A549 (cell line): Measurements from ENCODE around the gene CABP4. TPM values are rescaled to one million over a fixed set of nuclear protein-coding genes. Genes with fewer than 3 reads are reported as not detected.

Source experiments
- ATAC-seq, 2 experiments: fragments of 200-7000 bp in 1 of 2; fragments of >200 bp in 1 of 2; cut with Nextera tagmentation in 1 of 2; cut with Tn5 transposase in 1 of 2; 3 replicates each; pipeline versions ENCODE4 v1.8.0 to v1.9.1; 2018 to 2020; ENCODE audit warnings: mild to moderate bottlenecking in 1 of 2, moderate library complexity in 1 of 2
- CTCF ChIA-PET: fragments of 300-600 bp; sonication (Branson Sonifier 250); formaldehyde crosslinking; extraction: SDS; loops from one replicate; lab custom pipeline; 2021; ENCODE audit warnings: antibody characterized with exemption, inconsistent platforms; lab: Yijun Ruan, JAX
- POLR2A ChIA-PET: fragments of 350-600 bp; formaldehyde crosslinking; extraction: SDS; loops from one replicate; lab custom pipeline; 2021; ENCODE audit warnings: antibody characterized with exemption, inconsistent platforms; lab: Yijun Ruan, JAX
- DNase-seq, 2 experiments: peaks; one replicate each; pipeline versions ENCODE4 v3.0.0 to v3.0.0-alpha.2; 2011 to 2016; ENCODE audit warnings: low read depth in 1 of 2, low spot score in 1 of 2
- FAIRE-seq: peaks from 2 replicates; lab custom pipeline; 2011; peaks lifted over from hg19 to GRCh38; lab: Jason Lieb, UNC
- H3K27ac ChIP-seq, 2 experiments: fragments of >200 bp; sonication (Bioruptor Twin); formaldehyde crosslinking; 3 replicates each; pipeline ENCODE4 v1.5.1; 2016 to 2017
- H3K4me1 ChIP-seq: fragments of >200 bp; sonication (Bioruptor Twin); formaldehyde crosslinking; 3 replicates; pipeline ENCODE4 v1.6.1; 2016
- H3K4me2 ChIP-seq: fragments of >200 bp; sonication (Bioruptor Twin); formaldehyde crosslinking; 3 replicates; pipeline ENCODE4 v1.6.1; 2016
- H3K4me3 ChIP-seq: fragments of >200 bp; sonication (Bioruptor Twin); formaldehyde crosslinking; 3 replicates; pipeline ENCODE4 v1.5.1; 2016
- H3K9me3 ChIP-seq: fragments of >200 bp; sonication (Bioruptor Twin); formaldehyde crosslinking; 3 replicates; pipeline ENCODE4 v1.6.1; 2016
- BCL3 ChIP-seq: fragments of >200 bp; sonication (Bioruptor Twin); formaldehyde crosslinking; IDR thresholded peaks from 3 replicates; pipeline ENCODE4 v1.6.1; 2016
- BHLHE40 ChIP-seq: IDR thresholded peaks from 2 replicates; pipeline ENCODE4 v1.6.1; 2012; ENCODE audit warnings: low read depth, low read length, inconsistent platforms
- CEBPB ChIP-seq, 2 experiments: fragments of >200 bp in 1 of 2; sonication (Bioruptor Twin) in 1 of 2; formaldehyde crosslinking in 1 of 2; IDR thresholded peaks; 2 replicates each; pipeline ENCODE4 v1.6.1; 2012 to 2016
- CTCF ChIP-seq: fragments of >200 bp; sonication (Bioruptor Twin); formaldehyde crosslinking; IDR thresholded peaks from 3 replicates; pipeline ENCODE4 v1.5.1; 2016
- E2F6 ChIP-seq: IDR thresholded peaks from 2 replicates; pipeline ENCODE4 v1.6.1; 2012; ENCODE audit warnings: low read depth, borderline replicate concordance
- EHF ChIP-seq: fragments of 250-450 bp; sonication (Bioruptor Pico); IDR thresholded peaks from 2 replicates; pipeline ENCODE4 v1.5.0; 2020; ENCODE audit warnings: mild to moderate bottlenecking
- EHMT2 ChIP-seq: fragments of 200-600 bp; sonication (generic); IDR thresholded peaks from 2 replicates; pipeline ENCODE4 v1.6.1; 2016; ENCODE audit warnings: antibody characterized with exemption, low read depth, mild to moderate bottlenecking, moderate library complexity
- EP300 ChIP-seq, 2 experiments: fragments of >200 bp; sonication (Bioruptor Twin); formaldehyde crosslinking; IDR thresholded peaks; 2 replicates in 1 of 2; 3 replicates in 1 of 2; pipeline ENCODE4 v1.6.1; 2016 to 2017
- ESRRA ChIP-seq: fragments of 150-350 bp; IDR thresholded peaks from 2 replicates; pipeline ENCODE4 v1.6.1; 2014; ENCODE audit warnings: mild to moderate bottlenecking, low read length, borderline replicate concordance
- FOSB ChIP-seq: fragments of 250-450 bp; sonication (Bioruptor Pico); IDR thresholded peaks from 2 replicates; pipeline ENCODE4 v1.5.0; 2020; ENCODE audit warnings: mild to moderate bottlenecking, moderate library complexity
- GATA3 ChIP-seq: IDR thresholded peaks from 2 replicates; pipeline ENCODE4 v1.6.1; 2012; ENCODE audit warnings: borderline replicate concordance
- HES2 ChIP-seq: fragments of >200 bp; sonication (Bioruptor Twin); formaldehyde crosslinking; IDR thresholded peaks from 2 replicates; pipeline ENCODE4 v1.6.1; 2016
- HOXA7 ChIP-seq: fragments of 250-450 bp; sonication (Bioruptor Pico); IDR thresholded peaks from 2 replicates; pipeline ENCODE4 v1.5.0; 2020; ENCODE audit warnings: mild to moderate bottlenecking, moderate library complexity
- HOXB13 ChIP-seq: fragments of 250-450 bp; sonication (Bioruptor Pico); IDR thresholded peaks from 2 replicates; pipeline ENCODE4 v1.5.0; 2020; ENCODE audit warnings: low read depth, mild to moderate bottlenecking, moderate library complexity
- HOXB5 ChIP-seq: fragments of 250-450 bp; sonication (Bioruptor Pico); IDR thresholded peaks from 2 replicates; pipeline ENCODE4 v1.5.0; 2020; ENCODE audit warnings: mild to moderate bottlenecking, moderate library complexity
- JUNB ChIP-seq: fragments of >200 bp; sonication (Bioruptor Twin); formaldehyde crosslinking; IDR thresholded peaks from 2 replicates; pipeline ENCODE4 v1.6.1; 2016
- MAZ ChIP-seq: fragments of 150-350 bp; IDR thresholded peaks from 2 replicates; pipeline ENCODE4 v1.6.1; 2014; ENCODE audit warnings: antibody characterized with exemption, low read depth, low read length, borderline replicate concordance
- MYC ChIP-seq: IDR thresholded peaks from 2 replicates; pipeline ENCODE4 v1.6.1; 2012; ENCODE audit warnings: mild to moderate bottlenecking, inconsistent platforms, low read length, improper control_type of control experiment, borderline replicate concordance
- NFE2L2 ChIP-seq: fragments of 150-350 bp; conservative IDR thresholded peaks from 2 replicates; pipeline ENCODE4 v1.6.1; 2014; ENCODE audit warnings: low read length
- NPAS2 ChIP-seq: fragments of 250-450 bp; sonication (Bioruptor Pico); IDR thresholded peaks from 2 replicates; pipeline ENCODE4 v1.8.0; 2022; ENCODE audit warnings: mild to moderate bottlenecking, moderate library complexity, borderline replicate concordance
- RARB ChIP-seq: fragments of 250-450 bp; sonication (Bioruptor Pico); IDR thresholded peaks from 2 replicates; pipeline ENCODE4 v1.8.0; 2021; ENCODE audit warnings: mild to moderate bottlenecking, moderate library complexity
- RCOR1 ChIP-seq: fragments of 150-350 bp; IDR thresholded peaks from 2 replicates; pipeline ENCODE4 v1.6.1; 2014; ENCODE audit warnings: antibody characterized with exemption, low read length, low read depth
- RFX5 ChIP-seq: fragments of 450-650 bp; IDR thresholded peaks from 2 replicates; pipeline ENCODE4 v1.7.1; 2014; ENCODE audit warnings: antibody characterized with exemption, mild to moderate bottlenecking, moderate library complexity
- SREBF2 ChIP-seq: fragments of 450-650 bp; IDR thresholded peaks from 2 replicates; pipeline ENCODE4 v1.6.1; 2014; ENCODE audit warnings: mild to moderate bottlenecking, moderate library complexity
- TFCP2L1 ChIP-seq: fragments of 250-450 bp; sonication (Bioruptor Pico); IDR thresholded peaks from 2 replicates; pipeline ENCODE4 v1.5.0; 2021; ENCODE audit warnings: mild to moderate bottlenecking
- TP53 ChIP-seq: fragments of 250-450 bp; sonication (Bioruptor Pico); IDR thresholded peaks from 2 replicates; pipeline ENCODE4 v1.5.0; 2021; ENCODE audit warnings: mild to moderate bottlenecking, moderate library complexity
- USF2 ChIP-seq: fragments of 450-650 bp; IDR thresholded peaks from 2 replicates; pipeline ENCODE4 v1.6.1; 2014; ENCODE audit warnings: antibody characterized with exemption
- ZC3H11A ChIP-seq: fragments of 450-650 bp; IDR thresholded peaks from 2 replicates; pipeline ENCODE4 v1.6.1; 2014; ENCODE audit warnings: antibody characterized with exemption, mild to moderate bottlenecking
- ZFP36 ChIP-seq: fragments of 450-650 bp; IDR thresholded peaks from 2 replicates; pipeline ENCODE4 v1.6.1; 2014; ENCODE audit warnings: borderline replicate concordance; ENCODE audit not compliant: partially characterized antibody
- ZNF302 ChIP-seq: fragments of 250-450 bp; sonication (Bioruptor Pico); IDR thresholded peaks from 2 replicates; pipeline ENCODE4 v1.9.0; 2021; ENCODE audit warnings: inconsistent platforms, mild to moderate bottlenecking, moderate library complexity
- ZSCAN20 ChIP-seq: fragments of 250-450 bp; sonication (Bioruptor Pico); IDR thresholded peaks from 2 replicates; pipeline ENCODE4 v1.8.0; 2022; ENCODE audit warnings: mild to moderate bottlenecking, moderate library complexity
- WGBS: methylation state at CpG from one replicate; pipeline ENCODE4 v1.1.6; 2017; ENCODE audit errors: missing lambda C conversion rate; 5-methylcytosine and 5-hydroxymethylcytosine counted together
- polyA plus RNA-seq, 4 experiments: library from polyadenylated mRNA; depleted of rRNA in 3 of 4; stranded (reverse); fragments of >200 nt; fragmentation: RNase III in 1 of 4; extraction: RNeasy Plus Mini Kit Qiagen cat#74134 plus additional on column Dnase treatment in 1 of 4; gene quantifications; 2 replicates in 3 of 4; 3 replicates in 1 of 4; pipeline ENCODE4 v1.2.3, GENCODE V29; 2011 to 2017

Gene CABP4
- polyA plus RNA-seq, 2 of the 4 experiments (the other 2 are of a cell fraction) = not detected

GRCh38 chr11:67407688-67408163, 47.4 kb upstream of the CABP4 start:
- FAIRE-seq (no peak), ATAC-seq (no peak), DNase-seq (no peak)
- Histone ChIP-seq H3K4me2 (no peak overlapping the region), H3K27ac (no peak overlapping the region), H3K4me1 (no peaks in the 10 kb centered on the region), H3K9me3 (no peaks in the 10 kb centered on the region), H3K4me3 (no peak overlapping the region)
- ChIA-PET POLR2A (no interaction called here), CTCF (interaction anchor here (0.9 to 1.6 kb wide), 3 partner anchors 25 to 62 kb away, joined by 4 to 5 read pairs (median 4); partner anchors contain the start of gene TMEM134)
- no peak for TF ChIP-seq CTCF
- no peak for TF ChIP-seq HOXB5 (CRISPR knock-in tag)
- TF ChIP-seq NPAS2 (CRISPR knock-in tag) = no peak
- no peak for TF ChIP-seq NFE2L2
- TF ChIP-seq FOSB (CRISPR knock-in tag) = no peak
- no peak for TF ChIP-seq ZC3H11A
- WGBS = 81% methylated on average over 12 of the region's 12 CpGs

GRCh38 chr11:67408437-67409200, 46.5 kb upstream of the CABP4 start:
- POLR2A ChIA-PET = no interaction called here

GRCh38 chr11:67409261-67409666, 45.9 kb upstream of the CABP4 start:
- no peak for ATAC-seq
- TF ChIP-seq ZFP36 (no peak), TFCP2L1 (CRISPR knock-in tag) (no peak), ESRRA (no peak), BHLHE40 (no peak), ZC3H11A (no peak), RFX5 (no peak), ZNF302 (CRISPR knock-in tag) (no peak), JUNB (no peak), GATA3 (no peak), ZSCAN20 (CRISPR knock-in tag) (no peak), MYC (no peak), SREBF2 (no peak), TP53 (CRISPR knock-in tag) (no peak), HOXB13 (CRISPR knock-in tag) (no peak), USF2 (no peak), CEBPB (IDR thresholded peaks at IDR 0.05) (no peak), E2F6 (no peak)

More at GRCh38 chr11:67408437-67409200, 46.5 kb upstream of the CABP4 start:
- Histone ChIP-seq H3K9me3 (no peaks in the 10 kb centered on the region), H3K4me3 (no peak overlapping the region), H3K27ac (no peak overlapping the region), H3K4me2 (no peak overlapping the region), H3K4me1 (0 out of 3 replicates have a peak, but pooled peaks cover 3% of the 10 kb centered on the region)
- CTCF ChIA-PET = interaction anchor here (1.0 to 1.6 kb wide), 2 partner anchors 10 to 26 kb away, joined by 4 to 5 read pairs; no protein-coding TSS in a partner anchor
- no peak for TF ChIP-seq RFX5
- TF ChIP-seq HES2 = no peak
- no peak for TF ChIP-seq EP300 (IDR thresholded peaks at IDR 0.05)
- TF ChIP-seq MAZ = no peak
- no peak for TF ChIP-seq RARB
- no peak for TF ChIP-seq EHF (CRISPR knock-in tag)
- no peak for TF ChIP-seq ESRRA
- TF ChIP-seq HOXA7 (CRISPR knock-in tag) = no peak
- no peak for TF ChIP-seq TFCP2L1 (CRISPR knock-in tag)
- no peak for TF ChIP-seq GATA3
- no peak for TF ChIP-seq NFE2L2
- no peak for TF ChIP-seq EHMT2
- TF ChIP-seq BCL3 = no peak
- TF ChIP-seq RCOR1 = no peak
- ATAC-seq (no peak), FAIRE-seq (no peak), DNase-seq (no peak)
- WGBS = 77% methylated on average over 10 of the region's 18 CpGs

More at GRCh38 chr11:67409261-67409666, 45.9 kb upstream of the CABP4 start:
- ChIA-PET CTCF (interaction anchor here (1.0 kb wide), 1 partner anchor 9 kb away, joined by 4 read pairs; no protein-coding TSS in a partner anchor), POLR2A (no interaction called here)
- Histone ChIP-seq H3K4me2 (no peak overlapping the region), H3K4me3 (no peak overlapping the region), H3K9me3 (no peaks in the 10 kb centered on the region), H3K4me1 (0 out of 3 replicates have a peak, but pooled peaks cover 3% of the 10 kb centered on the region), H3K27ac (no peak overlapping the region)
- WGBS = 88% methylated on average over 9 of the region's 24 CpGs
- FAIRE-seq (no peak), DNase-seq (no peak)
